Measurements from ENCODE around the gene IFNGR2. TPM values are rescaled to one million over a fixed set of nuclear protein-coding genes. Genes with fewer than 3 reads are reported as not detected.

Gene IFNGR2
- total and polyA plus RNA-seq, 5 donors from 2014 or later: 10.2 to 37.2 (median 22.8) TPM

DNA sequence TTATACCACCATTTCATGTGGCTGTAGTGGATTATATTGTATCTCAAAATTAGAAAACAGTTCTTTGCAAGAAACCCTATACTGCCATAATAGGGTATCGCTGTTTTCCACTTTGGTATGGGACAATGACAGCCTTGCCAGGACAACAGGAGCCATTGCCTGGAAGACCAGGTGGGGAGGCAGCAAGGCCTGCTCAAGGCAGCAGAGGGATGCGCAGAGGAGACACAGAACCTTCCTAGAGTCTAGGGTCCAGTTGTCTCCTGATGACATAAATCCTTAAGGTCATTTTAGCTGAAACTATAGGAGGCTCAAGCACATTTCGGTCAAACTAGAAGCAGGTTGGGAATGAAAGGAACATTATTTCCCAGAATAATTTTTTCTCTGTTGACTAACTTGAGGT is 27.6 kb downstream of the IFNGR2 start:
- Mint-ChIP-seq H3K36me3 (peaks cover 49% of the 10 kb centered on the region), H3K9me3 (no peaks in the 10 kb centered on the region), H3K27ac (peak overlapping the region in 1 of 3 donors; percentile 23), H3K4me3 (no peak overlapping the region), H3K27me3 (no peaks in the 10 kb centered on the region), H3K4me1 (peaks cover 18 to 34% (median 21%) of the 10 kb centered on the region in 4 donors)
- Histone ChIP-seq H3K27ac (ENCODE audit: insufficient read depth, low read length, poor library complexity, severe bottlenecking) (no peak overlapping the region), H3K4me1 (ENCODE audit: control insufficient read depth, insufficient read depth, low read length, poor library complexity, severe bottlenecking) (peaks cover 16% of the 10 kb centered on the region), H3K36me3 (ENCODE audit: control insufficient read depth, insufficient read depth, low read length) (peaks cover 72% of the 10 kb centered on the region), H3K27me3 (ENCODE audit: control insufficient read depth, insufficient read depth, low read length) (no peaks in the 10 kb centered on the region), H3K4me3 (ENCODE audit: low read depth, low read length) (no peak overlapping the region), H3K9me3 (ENCODE audit: control insufficient read depth in 2 of 2, low read length in 2 of 2) (no peaks in the 10 kb centered on the region)
- DNase-seq (no peak), ATAC-seq (ENCODE audit: low read depth in 2 of 2) (no peak)

DNA sequence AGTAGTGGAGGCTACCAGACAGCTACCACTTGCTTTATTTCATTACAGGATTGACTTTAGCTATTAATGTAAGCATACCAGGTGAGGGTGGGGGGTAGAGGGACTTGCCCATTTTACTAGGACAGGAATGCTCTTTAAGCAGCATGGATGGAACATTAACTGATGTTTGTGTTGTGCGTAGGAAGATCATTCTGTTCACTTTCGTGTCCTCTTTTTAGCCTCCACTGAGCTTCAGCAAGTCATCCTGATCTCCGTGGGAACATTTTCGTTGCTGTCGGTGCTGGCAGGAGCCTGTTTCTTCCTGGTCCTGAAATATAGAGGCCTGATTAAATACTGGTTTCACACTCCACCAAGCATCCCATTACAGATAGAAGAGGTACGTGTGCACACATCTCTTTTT is 29.3 kb downstream of the IFNGR2 start:
- Mint-ChIP-seq H3K27me3 (no peaks in the 10 kb centered on the region), H3K4me3 (no peak overlapping the region), H3K9me3 (no peaks in the 10 kb centered on the region), H3K4me1 (peaks cover 18 to 30% (median 20%) of the 10 kb centered on the region in 4 donors), H3K36me3 (peaks cover 49% of the 10 kb centered on the region), H3K27ac (peak overlapping the region in 2 of 3 donors; percentile 82 to 90)
- H3K36me3 ChIP-seq (ENCODE audit: control insufficient read depth, insufficient read depth, low read length): peaks cover 72% of the 10 kb centered on the region
- peaks cover 16% of the 10 kb centered on the region for H3K4me1 ChIP-seq (ENCODE audit: control insufficient read depth, insufficient read depth, low read length, poor library complexity, severe bottlenecking)
- ATAC-seq (ENCODE audit: low read depth in 2 of 2) (no peak), DNase-seq (no peak)
- H3K9me3 ChIP-seq (ENCODE audit: control insufficient read depth in 2 of 2, low read length in 2 of 2): no peaks in the 10 kb centered on the region
- H3K4me3 ChIP-seq (ENCODE audit: low read depth, low read length): no peak overlapping the region
- H3K27ac ChIP-seq (ENCODE audit: insufficient read depth, low read length, poor library complexity, severe bottlenecking): no peak overlapping the region
- no peaks in the 10 kb centered on the region for H3K27me3 ChIP-seq (ENCODE audit: control insufficient read depth, insufficient read depth, low read length)

DNA sequence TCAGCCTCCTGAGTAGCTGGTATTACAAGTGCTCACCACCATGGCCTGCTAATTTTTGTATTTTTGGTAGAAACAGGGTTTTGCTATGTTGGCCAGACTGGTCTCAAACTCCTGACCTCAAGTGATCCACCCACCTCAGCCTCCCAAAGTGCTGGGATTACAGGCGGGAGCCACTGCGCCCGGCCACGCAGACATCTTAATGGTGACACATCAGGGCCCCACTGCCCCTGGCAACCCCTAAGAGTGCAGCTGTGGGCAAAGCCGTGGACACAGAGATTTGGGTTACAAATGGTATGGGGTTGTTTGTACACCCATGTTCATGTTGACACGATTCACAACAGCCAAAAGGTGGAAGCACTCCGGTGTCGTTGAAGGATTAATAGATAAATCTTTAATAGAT is 29.8 kb downstream of the IFNGR2 start:
- H3K36me3 ChIP-seq (ENCODE audit: control insufficient read depth, insufficient read depth, low read length): peaks cover 74% of the 10 kb centered on the region
- Mint-ChIP-seq H3K9me3 (no peaks in the 10 kb centered on the region), H3K27ac (peak overlapping the region; percentile 82 to 95 (median 87)), H3K36me3 (peaks cover 45% of the 10 kb centered on the region), H3K4me3 (no peak overlapping the region), H3K4me1 (peaks cover 18 to 27% (median 20%) of the 10 kb centered on the region in 4 donors), H3K27me3 (no peaks in the 10 kb centered on the region)
- DNase-seq (no peak), ATAC-seq (ENCODE audit: low read depth in 2 of 2) (no peak)
- no peaks in the 10 kb centered on the region for H3K27me3 ChIP-seq (ENCODE audit: control insufficient read depth, insufficient read depth, low read length)
- no peaks in the 10 kb centered on the region for H3K9me3 ChIP-seq (ENCODE audit: control insufficient read depth in 2 of 2, low read length in 2 of 2)
- H3K4me1 ChIP-seq (ENCODE audit: control insufficient read depth, insufficient read depth, low read length, poor library complexity, severe bottlenecking): peaks cover 16% of the 10 kb centered on the region
- H3K4me3 ChIP-seq (ENCODE audit: low read depth, low read length): no peak overlapping the region
- H3K27ac ChIP-seq (ENCODE audit: insufficient read depth, low read length, poor library complexity, severe bottlenecking): no peak overlapping the region

DNA sequence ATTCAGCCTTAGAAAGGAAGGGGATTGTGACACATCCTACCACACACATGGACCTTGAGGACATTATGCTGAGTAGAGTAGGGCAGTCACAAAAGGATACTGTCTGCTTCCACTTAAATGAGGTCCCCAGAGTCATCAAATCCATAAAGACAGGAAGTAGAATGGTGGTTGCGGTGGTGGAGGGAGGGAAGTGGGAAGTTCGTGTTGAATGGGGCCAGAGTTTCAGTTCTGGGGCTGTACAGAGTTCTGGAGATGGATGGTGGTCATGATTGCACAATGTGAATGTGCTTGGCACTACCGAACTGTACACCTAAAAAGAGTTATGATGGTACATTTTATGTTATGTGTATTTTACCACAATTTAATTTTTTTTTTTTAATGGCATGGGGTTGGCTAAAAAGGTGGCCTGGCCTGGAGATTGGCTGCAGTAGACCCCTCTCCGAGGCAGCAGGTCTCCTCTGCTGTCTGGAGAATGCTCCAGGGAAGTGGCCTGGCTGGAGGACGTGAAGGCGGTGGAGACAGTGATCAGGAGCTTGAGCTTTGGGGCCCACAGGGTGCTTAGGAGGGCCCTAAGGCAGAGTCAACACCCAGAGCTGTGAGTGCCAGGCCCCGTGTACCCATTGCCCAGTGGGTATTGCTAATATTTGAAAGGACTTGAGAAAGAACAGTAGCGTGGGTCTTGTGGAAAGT is 30.4 kb downstream of the IFNGR2 start:
- H3K36me3 ChIP-seq (ENCODE audit: control insufficient read depth, insufficient read depth, low read length): peaks cover 74% of the 10 kb centered on the region
- no peak for ATAC-seq (ENCODE audit: low read depth in 2 of 2)
- peaks cover 45% of the 10 kb centered on the region for H3K36me3 Mint-ChIP-seq

DNA sequence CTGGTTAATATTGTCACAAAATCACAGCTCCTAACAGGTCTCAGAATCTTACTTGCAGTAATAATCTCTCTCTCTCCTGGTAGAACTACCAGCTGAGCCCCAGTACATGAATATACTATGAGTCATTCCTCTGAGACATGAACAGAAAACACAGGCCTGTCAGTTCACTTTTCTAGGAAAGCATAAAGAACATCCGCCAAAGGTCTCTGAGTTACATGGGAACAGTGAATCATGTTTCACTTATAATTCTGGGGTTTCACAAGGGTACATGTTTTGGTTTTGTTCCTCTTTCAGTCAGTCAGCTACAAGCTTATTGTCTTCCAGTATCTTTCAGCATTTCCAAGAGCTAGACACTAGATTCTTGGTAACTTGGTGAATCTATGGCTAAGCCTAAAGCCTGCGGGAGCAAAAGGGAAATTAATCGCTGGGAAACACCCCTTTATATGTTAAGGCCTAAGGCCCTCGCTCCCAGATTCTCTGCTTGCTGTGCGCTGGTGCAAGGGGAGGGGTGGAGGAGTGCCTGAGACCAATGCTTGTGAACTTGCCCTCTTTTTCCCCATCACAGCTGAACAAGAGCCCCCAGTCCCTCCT is 31.7 kb downstream of the IFNGR2 start:
- Histone ChIP-seq H3K27ac (ENCODE audit: insufficient read depth, low read length, poor library complexity, severe bottlenecking) (peak overlapping the region; percentile 68), H3K4me1 (ENCODE audit: control insufficient read depth, insufficient read depth, low read length, poor library complexity, severe bottlenecking) (peaks cover 16% of the 10 kb centered on the region), H3K4me3 (ENCODE audit: low read depth, low read length) (peak overlapping the region; percentile 17), H3K27me3 (ENCODE audit: control insufficient read depth, insufficient read depth, low read length) (no peaks in the 10 kb centered on the region), H3K9me3 (ENCODE audit: control insufficient read depth in 2 of 2, low read length in 2 of 2) (no peaks in the 10 kb centered on the region), H3K36me3 (ENCODE audit: control insufficient read depth, insufficient read depth, low read length) (peaks cover 63% of the 10 kb centered on the region)
- Mint-ChIP-seq H3K4me3 (peak overlapping the region in 2 of 4 donors; percentile 21 to 44), H3K9me3 (peaks cover 0 to 1% (median 0%) of the 10 kb centered on the region in 7 donors), H3K27ac (peak overlapping the region; percentile 88 to 97 (median 91)), H3K36me3 (peaks cover 50% of the 10 kb centered on the region), H3K4me1 (peaks cover 18 to 27% (median 20%) of the 10 kb centered on the region in 4 donors), H3K27me3 (no peaks in the 10 kb centered on the region)
- ATAC-seq (ENCODE audit: low read depth in 2 of 2) (peak; percentile 95 to 96), DNase-seq (peak in 1 of 3 donors; percentile 92)

More for the DNA sequence above, 30.4 kb downstream of the IFNGR2 start:
- H3K27ac Mint-ChIP-seq: peak overlapping the region; percentile 82 to 95 (median 87)
- peak overlapping the region in 1 of 4 donors; percentile 68 for H3K4me3 Mint-ChIP-seq
- Histone ChIP-seq H3K27me3 (ENCODE audit: control insufficient read depth, insufficient read depth, low read length) (no peaks in the 10 kb centered on the region), H3K4me1 (ENCODE audit: control insufficient read depth, insufficient read depth, low read length, poor library complexity, severe bottlenecking) (peaks cover 16% of the 10 kb centered on the region), H3K9me3 (ENCODE audit: control insufficient read depth in 2 of 2, low read length in 2 of 2) (no peaks in the 10 kb centered on the region), H3K27ac (ENCODE audit: insufficient read depth, low read length, poor library complexity, severe bottlenecking) (no peak overlapping the region), H3K4me3 (ENCODE audit: low read depth, low read length) (no peak overlapping the region)
- no peaks in the 10 kb centered on the region for H3K27me3 Mint-ChIP-seq
- peaks cover 18 to 27% (median 20%) of the 10 kb centered on the region in 4 donors for H3K4me1 Mint-ChIP-seq
- no peak for DNase-seq
- H3K9me3 Mint-ChIP-seq: no peaks in the 10 kb centered on the region

DNA sequence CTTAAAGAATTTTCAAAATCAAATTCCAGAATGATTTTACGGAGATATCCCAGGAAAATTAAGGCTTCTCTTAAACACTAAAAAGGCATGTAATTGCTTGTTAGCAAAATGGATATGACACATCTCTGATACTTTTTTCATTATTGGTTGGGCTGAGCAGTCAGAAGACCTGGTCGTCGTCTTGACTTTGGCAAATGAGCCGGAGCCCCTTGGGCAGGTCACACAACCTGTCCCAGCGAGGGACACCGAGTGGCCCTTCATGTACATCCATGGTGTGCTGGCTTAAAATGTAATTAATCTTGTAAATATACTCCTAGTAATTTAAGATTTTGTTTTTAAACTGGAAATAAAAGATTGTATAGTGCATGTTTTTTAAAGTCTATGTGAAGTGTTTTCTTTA is 33.9 kb downstream of the IFNGR2 start:
- H3K27ac Mint-ChIP-seq: peak overlapping the region in 1 of 3 donors; percentile 38
- peaks cover 44% of the 10 kb centered on the region for H3K36me3 ChIP-seq (ENCODE audit: control insufficient read depth, insufficient read depth, low read length)
- H3K36me3 Mint-ChIP-seq: peaks cover 41% of the 10 kb centered on the region
- H3K9me3 ChIP-seq (ENCODE audit: control insufficient read depth in 2 of 2, low read length in 2 of 2): no peaks in the 10 kb centered on the region
- H3K27ac ChIP-seq (ENCODE audit: insufficient read depth, low read length, poor library complexity, severe bottlenecking): no peak overlapping the region
- ATAC-seq (ENCODE audit: low read depth in 2 of 2): no peak
- H3K4me3 ChIP-seq (ENCODE audit: low read depth, low read length): no peak overlapping the region
- H3K4me1 Mint-ChIP-seq: peaks cover 18 to 32% (median 20%) of the 10 kb centered on the region in 4 donors
- DNase-seq: no peak
- H3K27me3 ChIP-seq (ENCODE audit: control insufficient read depth, insufficient read depth, low read length): no peaks in the 10 kb centered on the region
- no peak overlapping the region for H3K4me3 Mint-ChIP-seq
- H3K27me3 Mint-ChIP-seq: no peaks in the 10 kb centered on the region
- H3K4me1 ChIP-seq (ENCODE audit: control insufficient read depth, insufficient read depth, low read length, poor library complexity, severe bottlenecking): peaks cover 16% of the 10 kb centered on the region
- H3K9me3 Mint-ChIP-seq: peaks cover 0 to 1% (median 0%) of the 10 kb centered on the region in 7 donors

DNA sequence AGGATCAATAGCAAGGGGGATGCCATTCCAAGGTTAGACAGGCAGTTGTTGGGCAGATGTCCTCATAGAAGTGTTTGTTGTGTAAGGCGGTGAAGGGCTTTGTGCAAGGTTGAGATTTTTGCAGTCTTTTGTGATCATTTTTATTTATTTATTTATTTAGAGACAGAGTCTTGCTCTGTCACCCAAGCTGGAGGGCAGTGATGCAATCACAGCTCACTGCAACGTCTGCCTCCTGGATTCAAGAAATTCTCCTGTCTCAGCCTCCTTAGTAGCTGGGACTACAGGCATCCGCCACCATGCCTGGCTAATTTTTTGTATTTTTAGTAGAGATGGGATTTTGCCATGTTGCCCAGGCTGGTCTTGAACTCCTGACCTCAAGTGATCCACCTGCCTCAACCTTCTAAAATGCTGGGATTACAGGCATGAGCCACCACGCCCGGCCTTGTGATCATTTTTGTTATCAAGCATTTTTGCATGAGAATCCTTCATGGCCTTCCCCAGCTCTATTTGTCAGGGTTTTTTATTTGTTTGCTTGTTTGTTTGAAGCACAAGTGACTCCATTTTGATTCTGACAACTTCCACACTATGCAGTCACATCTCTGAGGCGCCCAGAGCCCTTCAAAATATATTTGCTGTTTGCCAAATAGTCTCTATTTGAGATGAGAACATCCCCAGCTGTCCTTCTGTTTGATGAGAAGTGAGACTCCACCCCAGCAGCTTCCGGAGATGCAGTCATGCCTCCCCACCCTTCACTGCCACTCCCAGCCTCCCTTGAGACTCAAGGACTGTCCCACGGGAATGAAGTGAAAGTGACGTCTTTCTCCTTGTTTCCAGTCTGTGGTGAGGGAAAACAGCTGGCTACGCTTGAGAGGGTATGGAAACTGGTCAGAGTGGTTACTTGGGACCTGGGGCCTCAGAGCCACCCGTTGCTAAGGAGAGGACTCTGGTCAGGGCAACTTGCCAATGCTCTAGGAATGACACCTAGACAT is 38.6 kb downstream of the IFNGR2 start:
- Mint-ChIP-seq H3K27ac (peak overlapping the region; percentile 32 to 82 (median 39)), H3K9me3 (peaks cover 0 to 1% (median 0%) of the 10 kb centered on the region in 7 donors), H3K27me3 (no peaks in the 10 kb centered on the region), H3K36me3 (peaks cover 28% of the 10 kb centered on the region), H3K4me3 (no peak overlapping the region), H3K4me1 (peaks cover 3 to 15% (median 8%) of the 10 kb centered on the region in 4 donors)
- Histone ChIP-seq H3K36me3 (ENCODE audit: control insufficient read depth, insufficient read depth, low read length) (peaks cover 17% of the 10 kb centered on the region), H3K4me3 (ENCODE audit: low read depth, low read length) (no peak overlapping the region), H3K4me1 (ENCODE audit: control insufficient read depth, insufficient read depth, low read length, poor library complexity, severe bottlenecking) (no peaks in the 10 kb centered on the region), H3K27ac (ENCODE audit: insufficient read depth, low read length, poor library complexity, severe bottlenecking) (no peak overlapping the region), H3K9me3 (ENCODE audit: control insufficient read depth in 2 of 2, low read length in 2 of 2) (no peaks in the 10 kb centered on the region), H3K27me3 (ENCODE audit: control insufficient read depth, insufficient read depth, low read length) (no peaks in the 10 kb centered on the region)
- no peak for DNase-seq
- no peak for ATAC-seq (ENCODE audit: low read depth in 2 of 2)
